Thyroid gland (tissue), 4 donors: ENCODE data around the gene REXO1. TPM values are rescaled to one million over a fixed set of nuclear protein-coding genes. Genes with fewer than 3 reads are reported as not detected.
A peak's percentile ranks its signal among the peaks of the same experiment; 100 is the strongest.

ENCODE experiments used
- DNase-seq, 2 donors: peaks; one replicate each; pipeline ENCODE4 v3.0.0-alpha.2; 2019
- H3K27ac ChIP-seq, 3 donors: fragments of 200-600 bp; sonication (generic); 1 replicate in 2 of 3; 2 replicates in 1 of 3; pipeline ENCODE4 v1.5.1; 2016 to 2019; ENCODE audit warnings: mild to moderate bottlenecking in 1 of 3, moderate library complexity in 1 of 3
- H3K27me3 ChIP-seq: fragments of 200-600 bp; sonication (generic); one replicate; pipeline ENCODE4 v1.5.1; 2019
- H3K36me3 ChIP-seq, 2 donors: fragments of 200-600 bp; sonication (generic); one replicate each; pipeline ENCODE4 v1.5.1; 2016 to 2019
- H3K4me1 ChIP-seq, 2 donors: fragments of 200-600 bp; sonication (generic); one replicate each; pipeline ENCODE4 v1.5.1; 2017 to 2019
- H3K4me3 ChIP-seq, 3 donors: fragments of 200-600 bp; sonication (generic); replicated peaks in 1 of 3; 1 replicate in 2 of 3; 2 replicates in 1 of 3; pipeline ENCODE4 v1.5.1; 2016; ENCODE audit warnings: mild to moderate bottlenecking in 1 of 3
- H3K9me3 ChIP-seq: fragments of 200-600 bp; sonication (generic); one replicate; pipeline ENCODE4 v1.5.1; 2017
- CTCF ChIP-seq, 6 experiments: fragments of 200-600 bp in 3 of 6; fragments of 450-650 bp in 3 of 6; sonication (generic) in 3 of 6; IDR thresholded peaks; one replicate each; pipeline ENCODE4 v1.5.1; 2016 to 2019; ENCODE audit warnings: antibody characterized with exemption in 6 of 6, mild to moderate bottlenecking in 2 of 6, inconsistent platforms in 1 of 6, moderate library complexity in 1 of 6
- POLR2A ChIP-seq, 2 donors: fragments of 450-650 bp; IDR thresholded peaks; one replicate each; pipeline ENCODE4 v1.6.1; 2017; ENCODE audit warnings: antibody characterized with exemption in 2 of 2, mild to moderate bottlenecking in 2 of 2, moderate library complexity in 1 of 2
- WGBS, 2 donors: methylation state at CpG; one replicate each; pipeline ENCODE4 v1.1.5; 2017; 5-methylcytosine and 5-hydroxymethylcytosine counted together
- intact Hi-C: fragments of 100-400 bp; cut with DNase I; formaldehyde crosslinking; loops from one replicate; pipeline ENCODE4 v1.15.1; 2023
- total RNA-seq, 4 donors: library from RNA; depleted of rRNA; stranded (reverse); fragments of >200 nt; gene quantifications; one replicate each; pipeline ENCODE4 v1.2.3, GENCODE V29; 2016

The REXO1 gene
- total RNA-seq, 4 donors from 2014 or later, result 14.0 to 21.8 (median 17.2) TPM

DNA sequence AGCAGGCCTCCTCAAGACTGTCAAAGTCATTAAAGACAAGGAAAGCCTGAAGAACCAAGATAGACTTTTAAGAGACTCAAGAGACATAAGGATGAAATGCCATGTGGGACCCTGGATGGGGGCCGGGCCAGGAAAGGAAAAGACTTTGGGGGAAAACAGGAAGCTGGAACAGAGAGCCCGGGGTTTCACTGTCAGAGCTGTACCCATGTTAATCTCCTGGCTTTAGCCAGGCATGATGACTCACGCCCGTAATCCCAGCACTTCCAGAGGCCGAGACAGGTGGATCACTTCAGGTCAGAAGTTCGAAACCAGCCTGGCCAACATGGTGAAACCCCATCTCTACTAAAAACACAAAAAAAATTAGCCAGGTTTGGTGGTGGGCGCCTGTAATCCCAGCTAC is 20.7 kb upstream of the REXO1 start:
- H3K36me3 ChIP-seq, result no peaks in the 10 kb centered on the region
- DNase-seq, result no peak
- H3K4me1 ChIP-seq, result peaks cover 16 to 21% of the 10 kb centered on the region in 2 donors
- WGBS, 2 donors, result 80 to 90% methylated on average over 7 of the region's 7 CpGs
- no peaks in the 10 kb centered on the region for H3K27me3 ChIP-seq
- TF ChIP-seq CTCF (IDR thresholded peaks at IDR 0.05) (no peak), POLR2A (IDR thresholded peaks at IDR 0.05) (no peak)
- intact Hi-C loops, result no loop called here
- no peak overlapping the region for H3K4me3 ChIP-seq
- no peak overlapping the region for H3K27ac ChIP-seq
- H3K9me3 ChIP-seq, result no peaks in the 10 kb centered on the region

- no peak for DNase-seq
- no peaks in the 10 kb centered on the region for H3K27me3 ChIP-seq
- no peaks in the 10 kb centered on the region for H3K9me3 ChIP-seq
- H3K27ac ChIP-seq, result no peak overlapping the region
- H3K4me1 ChIP-seq, result peaks cover 7 to 8% of the 10 kb centered on the region in 2 donors
- intact Hi-C loops, result no loop called here
- no peaks in the 10 kb centered on the region for H3K36me3 ChIP-seq
- no peak overlapping the region for H3K4me3 ChIP-seq
- 94 to 97% methylated on average over 8 to 9 of the region's 9 CpGs for WGBS, 2 donors
- TF ChIP-seq POLR2A (IDR thresholded peaks at IDR 0.05) (no peak), CTCF (IDR thresholded peaks at IDR 0.05) (no peak)
Measured at GRCh38 chr19:1867349-1867724, 19.1 kb upstream of the REXO1 start.

DNA sequence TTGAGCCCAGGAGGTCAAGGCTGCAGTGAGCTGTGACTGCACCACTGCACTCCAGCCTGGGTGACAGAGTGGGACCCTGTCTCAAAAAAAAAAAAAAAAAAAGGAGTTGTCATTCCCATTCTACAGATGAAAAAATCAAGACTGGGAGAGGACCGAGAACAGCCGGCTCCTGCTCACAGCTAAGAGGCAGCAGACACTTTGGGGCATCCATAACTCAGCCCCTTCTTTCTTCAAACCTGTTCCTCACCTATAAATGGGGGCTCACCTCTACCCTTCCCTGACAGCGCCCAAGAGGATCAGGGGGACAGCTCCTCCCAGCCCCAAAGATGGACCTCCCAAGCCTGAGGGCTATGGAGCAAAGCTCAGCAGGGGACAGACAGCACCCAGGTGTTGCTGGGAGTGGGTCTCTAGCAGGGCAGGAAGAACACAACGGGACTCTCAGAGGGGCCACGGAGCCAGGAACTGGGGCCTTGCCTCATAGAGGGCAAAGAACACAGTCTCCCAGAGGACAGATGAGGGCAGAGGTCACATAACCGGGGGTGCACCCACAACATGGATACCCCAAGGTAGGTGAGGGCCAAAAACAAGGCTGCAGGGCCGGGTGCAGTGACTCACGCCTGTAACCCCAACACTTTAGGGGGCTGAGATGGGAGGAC is 18.5 kb upstream of the REXO1 start:
- intact Hi-C loops, result no loop called here
- H3K4me1 ChIP-seq, result peaks cover 12 to 13% of the 10 kb centered on the region in 2 donors
- 90 to 91% methylated on average over 6 to 8 of the region's 8 CpGs for WGBS, 2 donors

DNA sequence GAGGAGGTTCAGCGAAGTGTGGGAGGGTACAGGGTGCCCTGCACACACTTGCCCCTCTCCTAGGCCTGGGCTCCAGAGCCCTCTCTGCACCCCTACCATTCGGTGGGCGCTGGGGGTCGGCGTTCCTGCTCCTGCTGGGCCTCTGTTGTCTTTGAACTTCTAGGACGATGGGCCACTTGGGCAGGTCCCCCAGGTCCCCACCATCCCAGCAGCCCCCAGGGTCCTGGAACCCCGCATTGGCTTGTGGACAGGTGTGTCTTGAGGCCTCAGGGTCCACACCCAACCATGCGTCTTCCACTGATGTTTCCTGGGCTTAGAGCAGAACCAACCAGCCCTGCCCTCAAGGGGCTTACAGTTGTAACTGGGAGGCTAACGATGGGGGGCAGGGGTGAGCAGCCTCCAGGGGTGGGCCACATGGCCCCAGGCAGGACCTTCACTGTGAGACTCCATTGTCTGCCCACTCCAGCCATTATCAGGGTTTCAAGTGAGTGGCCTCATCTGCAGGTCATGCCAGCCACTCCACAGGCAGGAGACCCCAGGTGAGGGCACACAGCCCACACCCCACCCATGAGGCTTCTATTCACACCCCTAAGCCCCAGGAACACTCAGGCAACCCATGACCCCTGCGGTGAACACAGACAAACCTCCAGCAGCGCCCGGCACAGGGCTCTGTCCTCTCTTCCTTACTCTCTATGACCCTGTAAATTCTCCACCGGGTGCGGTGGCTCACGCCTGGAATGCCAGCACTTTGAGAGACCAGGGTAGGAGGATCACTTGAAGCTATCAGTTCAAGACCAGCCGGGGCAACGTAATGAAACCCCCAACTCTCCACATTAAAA is 17.1 kb upstream of the REXO1 start:
- H3K27me3 ChIP-seq, result no peaks in the 10 kb centered on the region
- intact Hi-C loops, result no loop called here
- H3K36me3 ChIP-seq, result no peaks in the 10 kb centered on the region
- H3K27ac ChIP-seq, result peak overlapping the region; percentile 42 to 83 (median 73)
- no peak overlapping the region for H3K4me3 ChIP-seq
- TF ChIP-seq CTCF (IDR thresholded peaks at IDR 0.05) (no peak), POLR2A (IDR thresholded peaks at IDR 0.05) (no peak)
- 80% methylated on average over 8 of the region's 17 CpGs for WGBS, 2 donors
- peaks cover 17 to 27% of the 10 kb centered on the region in 2 donors for H3K4me1 ChIP-seq
- no peak for DNase-seq
- no peaks in the 10 kb centered on the region for H3K9me3 ChIP-seq

More for the DNA sequence above, 18.5 kb upstream of the REXO1 start:
- Histone ChIP-seq H3K4me3 (no peak overlapping the region), H3K27ac (no peak overlapping the region), H3K9me3 (no peaks in the 10 kb centered on the region), H3K27me3 (no peaks in the 10 kb centered on the region), H3K36me3 (no peaks in the 10 kb centered on the region)
- no peak for DNase-seq
- no peak for TF ChIP-seq POLR2A (IDR thresholded peaks at IDR 0.05)
- TF ChIP-seq CTCF (IDR thresholded peaks at IDR 0.05), result no peak
